GM23248 (cell line): ENCODE results near the gene FTCDNL1.

Experiments
- EZH2 ChIP-seq: fragments of 200-600 bp; sonication (generic); IDR thresholded peaks from 2 replicates; pipeline ENCODE4 v1.6.1; 2018; ENCODE audit warnings: antibody characterized with exemption, mild to moderate bottlenecking; ENCODE audit not compliant: insufficient read depth, poor library complexity, severe bottlenecking
- EZH2phosphoT487 ChIP-seq: fragments of 200-600 bp; sonication (generic); IDR thresholded peaks from 2 replicates; pipeline ENCODE4 v1.6.1; 2018; ENCODE audit warnings: antibody characterized with exemption, moderate library complexity, mild to moderate bottlenecking, low read depth; ENCODE audit not compliant: insufficient read depth

- no peak for TF ChIP-seq EZH2phosphoT487
- TF ChIP-seq EZH2: no peak
These were observed 31.7 kb upstream of the FTCDNL1 start for GRCh38 chr2:199882667-199883066.
